B cell (primary cell): Measurements from ENCODE around the gene FAM78B. TPM values are rescaled to one million over a fixed set of nuclear protein-coding genes. Genes with fewer than 3 reads are reported as not detected.

ENCODE experiments used
- ATAC-seq: fragments of 200-7000 bp; cut with Tn5 transposase; one replicate; pipeline ENCODE4 v1.10.0; 2021; ENCODE audit warnings: low read depth, mild to moderate bottlenecking, moderate number of reproducible peaks, moderate library complexity
- CTCF ChIA-PET: fragments of 350-600 bp; sonication (Branson Sonifier 250); formaldehyde crosslinking; loops from one replicate; lab custom pipeline; 2021; ENCODE audit warnings: antibody characterized with exemption, inconsistent platforms; lab: Charles Lee
- POLR2A ChIA-PET: fragments of 350-600 bp; sonication (Branson Sonifier 250); formaldehyde crosslinking; loops from one replicate; lab custom pipeline; 2021; ENCODE audit warnings: antibody characterized with exemption; lab: Charles Lee
- DNase-seq: peaks from one replicate; pipeline ENCODE4 v3.0.0; 2013
- H2AFZ ChIP-seq: 2 replicates; pipeline ENCODE4 v1.6.1; 2012; ENCODE audit warnings: mild to moderate bottlenecking, low read depth, low read length; ENCODE audit not compliant: insufficient read depth, poor library complexity, severe bottlenecking
- H3K27ac ChIP-seq, 2 donors: 1 replicate in 1 of 2; 2 replicates in 1 of 2; pipeline ENCODE4 v1.5.1; 2012 to 2013; ENCODE audit warnings: low read length in 2 of 2, mild to moderate bottlenecking in 2 of 2, moderate library complexity in 1 of 2
- H3K27me3 ChIP-seq, 4 experiments: fragments of 200-600 bp in 1 of 4; sonication (generic) in 1 of 4; replicated peaks in 1 of 4; 1 replicate in 2 of 4; 2 replicates in 2 of 4; pipeline versions ENCODE4 v1.6.1 to v1.7.0; 2013 to 2016; ENCODE audit warnings: low read length in 3 of 4, mild to moderate bottlenecking in 2 of 4, mixed read lengths in 1 of 4, moderate library complexity in 1 of 4; ENCODE audit not compliant: insufficient read depth in 4 of 4, control insufficient read depth in 3 of 4; ENCODE audit errors: control extremely low read depth in 1 of 4
- H3K36me3 ChIP-seq, 2 experiments: replicated peaks in 1 of 2; 1 replicate in 1 of 2; 2 replicates in 1 of 2; pipeline versions ENCODE4 v1.6.1 to v1.7.1; 2013; ENCODE audit warnings: low read length in 1 of 2; ENCODE audit not compliant: insufficient read depth in 2 of 2, control insufficient read depth in 1 of 2; ENCODE audit errors: control extremely low read depth in 1 of 2, extremely low read depth in 1 of 2
- H3K4me1 ChIP-seq, 2 donors: fragments of 200-600 bp in 1 of 2; sonication (generic) in 1 of 2; 1 replicate in 1 of 2; 2 replicates in 1 of 2; pipeline versions ENCODE4 v1.5.1 to v1.6.1; 2013 to 2017; ENCODE audit warnings: low read length in 2 of 2; ENCODE audit not compliant: control insufficient read depth in 2 of 2, insufficient read depth in 2 of 2
- H3K4me2 ChIP-seq: replicated peaks from 2 replicates; pipeline ENCODE3; 2012; ENCODE audit warnings: mild to moderate bottlenecking, low read depth, low read length; ENCODE audit not compliant: poor library complexity, severe bottlenecking
- H3K4me3 ChIP-seq, 5 experiments: fragments of 200-600 bp in 1 of 5; sonication (generic) in 1 of 5; 1 replicate in 3 of 5; 2 replicates in 2 of 5; pipeline versions ENCODE4 v1.5.1 to v1.7.0; 2011 to 2016; ENCODE audit warnings: low read length in 4 of 5, mild to moderate bottlenecking in 4 of 5, low read depth in 2 of 5, control low read depth in 1 of 5, moderate library complexity in 1 of 5; ENCODE audit not compliant: insufficient read depth in 1 of 5; ENCODE audit errors: control extremely low read depth in 1 of 5, extremely low read depth in 1 of 5
- H3K79me2 ChIP-seq: fragments of 200-600 bp; sonication (generic); one replicate; pipeline ENCODE4 v1.6.0; 2016; ENCODE audit warnings: low read length; ENCODE audit not compliant: control insufficient read depth, insufficient read depth
- H3K9ac ChIP-seq: fragments of 200-600 bp; sonication (generic); 2 replicates; pipeline ENCODE4 v1.6.1; 2017; ENCODE audit warnings: mild to moderate bottlenecking, low read length, moderate library complexity
- H3K9me3 ChIP-seq, 3 donors: one replicate each; pipeline versions ENCODE4 v1.6.1 to v1.7.1; 2013; ENCODE audit warnings: low read length in 2 of 3; ENCODE audit not compliant: control insufficient read depth in 2 of 3, insufficient read depth in 1 of 3; ENCODE audit errors: control extremely low read depth in 1 of 3
- H4K20me1 ChIP-seq: 2 replicates; pipeline ENCODE4 v1.6.0; 2012; ENCODE audit warnings: mild to moderate bottlenecking, low read length; ENCODE audit not compliant: insufficient read depth, control insufficient read depth, poor library complexity, severe bottlenecking
- H3K27ac Mint-ChIP-seq: one replicate; pipeline ENCODE4 v1.8.0; 2021; ENCODE audit warnings: mixed read lengths
- H3K27me3 Mint-ChIP-seq: one replicate; pipeline ENCODE4 v1.8.0; 2021; ENCODE audit warnings: mixed read lengths
- H3K4me1 Mint-ChIP-seq: one replicate; pipeline ENCODE4 v1.8.0; 2021; ENCODE audit warnings: mixed read lengths
- H3K4me3 Mint-ChIP-seq: one replicate; pipeline ENCODE4 v1.8.0; 2021; ENCODE audit warnings: mixed read lengths
- H3K9me3 Mint-ChIP-seq: one replicate; pipeline ENCODE4 v1.8.0; 2022; ENCODE audit warnings: mixed read lengths; ENCODE audit not compliant: insufficient read depth
- EZH2 ChIP-seq: IDR thresholded peaks from 2 replicates; pipeline ENCODE4 v1.6.1; 2012; ENCODE audit warnings: borderline replicate concordance, low read depth, mild to moderate bottlenecking, moderate library complexity, low read length; ENCODE audit not compliant: insufficient read depth, poor library complexity, severe bottlenecking
- WGBS: methylation state at CpG from one replicate; pipeline ENCODE4 v1.1.5; 2013; ENCODE audit warnings: missing lambda C conversion rate; ENCODE audit not compliant: insufficient coverage; 5-methylcytosine and 5-hydroxymethylcytosine counted together
- intact Hi-C: fragments of 100-400 bp; cut with micrococcal nuclease; formaldehyde crosslinking; loops from one replicate; pipeline ENCODE4 v1.10.0; 2022
- polyA plus RNA-seq: library from polyadenylated mRNA; depleted of rRNA; stranded (reverse); fragments of >200 nt; gene quantifications from 2 replicates; pipeline ENCODE4 v1.2.3, GENCODE V29; 2012
- total RNA-seq, 2 donors: library from RNA; stranded (reverse); fragments of 120-200 nt in 1 of 2; gene quantifications; 1 replicate in 1 of 2; 2 replicates in 1 of 2; pipeline versions ENCODE4 v1.2.3 to v1.2.4, GENCODE V29; 2013 to 2022
- TF ChIP-seq, protein P1 (sequence below): fragments of 200-600 bp; IDR thresholded peaks from one replicate; pipeline ENCODE4 v1.8.0; 2022; ENCODE audit warnings: antibody characterized with exemption, mild to moderate bottlenecking

Gene FAM78B
- total and polyA plus RNA-seq, 2 donors (not counting 1 experiment from before 2014, with no cell fraction given), result 0.22 to 0.81 TPM

DNA sequence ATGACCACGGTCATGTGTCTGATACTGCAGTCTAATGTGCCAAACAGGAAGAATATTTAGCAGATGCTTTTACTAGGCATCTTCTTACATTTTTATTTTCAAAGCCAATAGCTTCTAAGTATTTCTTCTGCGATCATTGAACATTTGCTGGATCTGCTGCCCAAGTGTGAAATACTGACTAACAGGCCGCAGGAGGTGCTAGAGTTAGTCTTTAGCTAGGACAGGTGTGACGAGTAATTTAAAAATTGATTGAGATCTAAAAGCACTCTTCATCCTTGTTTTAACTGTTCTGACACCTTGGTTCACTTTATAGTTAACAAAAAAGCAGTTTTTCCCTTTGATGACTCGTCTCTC lies 748 bp upstream of the FAM78B start:
- Mint-ChIP-seq H3K9me3 (no peaks in the 10 kb centered on the region), H3K4me3 (peak overlapping the region; percentile 84), H3K27ac (no peak overlapping the region), H3K27me3 (peaks cover 39% of the 10 kb centered on the region), H3K4me1 (peaks cover 22% of the 10 kb centered on the region)
- peak overlapping the region in 3 of 5 experiments; percentile 33 to 62 (median 55) for H3K4me3 ChIP-seq
- H3K36me3 ChIP-seq, result no peaks in the 10 kb centered on the region
- no peak overlapping the region for H3K27ac ChIP-seq
- H3K27me3 ChIP-seq, result peaks cover 0 to 24% (median 19%) of the 10 kb centered on the region in 4 experiments
- 60% methylated on average over 4 of the region's 5 CpGs for WGBS
- TF ChIP-seq, protein P1, sequence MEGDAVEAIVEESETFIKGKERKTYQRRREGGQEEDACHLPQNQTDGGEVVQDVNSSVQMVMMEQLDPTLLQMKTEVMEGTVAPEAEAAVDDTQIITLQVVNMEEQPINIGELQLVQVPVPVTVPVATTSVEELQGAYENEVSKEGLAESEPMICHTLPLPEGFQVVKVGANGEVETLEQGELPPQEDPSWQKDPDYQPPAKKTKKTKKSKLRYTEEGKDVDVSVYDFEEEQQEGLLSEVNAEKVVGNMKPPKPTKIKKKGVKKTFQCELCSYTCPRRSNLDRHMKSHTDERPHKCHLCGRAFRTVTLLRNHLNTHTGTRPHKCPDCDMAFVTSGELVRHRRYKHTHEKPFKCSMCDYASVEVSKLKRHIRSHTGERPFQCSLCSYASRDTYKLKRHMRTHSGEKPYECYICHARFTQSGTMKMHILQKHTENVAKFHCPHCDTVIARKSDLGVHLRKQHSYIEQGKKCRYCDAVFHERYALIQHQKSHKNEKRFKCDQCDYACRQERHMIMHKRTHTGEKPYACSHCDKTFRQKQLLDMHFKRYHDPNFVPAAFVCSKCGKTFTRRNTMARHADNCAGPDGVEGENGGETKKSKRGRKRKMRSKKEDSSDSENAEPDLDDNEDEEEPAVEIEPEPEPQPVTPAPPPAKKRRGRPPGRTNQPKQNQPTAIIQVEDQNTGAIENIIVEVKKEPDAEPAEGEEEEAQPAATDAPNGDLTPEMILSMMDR, result no peak
- no peak for TF ChIP-seq EZH2
- ATAC-seq (no peak), DNase-seq (no peak)
- peaks cover 21 to 22% of the 10 kb centered on the region in 2 donors for H3K4me1 ChIP-seq
- POLR2A ChIA-PET, result no interaction called here
- intact Hi-C loops, result loop anchor here (10.0 kb wide), 2 partner anchors 327 to 773 kb away; no protein-coding TSS in a partner anchor
- H3K9me3 ChIP-seq, result peaks cover 0 to 5% (median 0%) of the 10 kb centered on the region in 3 donors
- peak overlapping the region; percentile 75 for H3K4me2 ChIP-seq
- H3K9ac ChIP-seq, result peak overlapping the region; percentile 57
- CTCF ChIA-PET, result interaction anchor here (1.0 kb wide), 1 partner anchor 39 kb away, joined by 3 read pairs; no protein-coding TSS in a partner anchor
- peak overlapping the region; percentile 69 for H2AFZ ChIP-seq
- H4K20me1 ChIP-seq, result no peaks in the 10 kb centered on the region
- no peaks in the 10 kb centered on the region for H3K79me2 ChIP-seq

GRCh38 chr1:166166329-166166697 lies 488 bp downstream of the FAM78B start:
- Histone ChIP-seq H3K4me1 (peaks cover 21 to 22% of the 10 kb centered on the region in 2 donors), H3K27me3 (peaks cover 0 to 31% (median 20%) of the 10 kb centered on the region in 4 experiments), H3K4me2 (peak overlapping the region; percentile 75), H2AFZ (peak overlapping the region; percentile 50), H3K36me3 (no peaks in the 10 kb centered on the region), H4K20me1 (no peaks in the 10 kb centered on the region), H3K9me3 (peaks cover 0 to 5% (median 0%) of the 10 kb centered on the region in 3 donors), H3K27ac (no peak overlapping the region), H3K79me2 (no peaks in the 10 kb centered on the region), H3K9ac (peak overlapping the region; percentile 57), H3K4me3 (peak overlapping the region in 2 of 5 experiments; percentile 55 to 62)
- Mint-ChIP-seq H3K4me3 (no peak overlapping the region), H3K4me1 (peaks cover 22% of the 10 kb centered on the region), H3K27ac (no peak overlapping the region), H3K9me3 (no peaks in the 10 kb centered on the region), H3K27me3 (peaks cover 48% of the 10 kb centered on the region)
- ATAC-seq, result peak; percentile 16
- intact Hi-C loops, result loop anchor here (10.0 kb wide), 2 partner anchors 328 to 772 kb away; no protein-coding TSS in a partner anchor
- POLR2A ChIA-PET, result interaction anchor here (0.5 kb wide), 1 partner anchor 1607 kb away, joined by 3 read pairs; the partner anchor contains the start of gene PBX1
- CTCF ChIA-PET, result no interaction called here
- DNase-seq, result no peak
- 1% methylated on average over 50 of the region's 50 CpGs for WGBS
- no peak for TF ChIP-seq EZH2
- TF ChIP-seq, protein P1, result no peak
